Endothelial cell (in vitro differentiated cells): ENCODE results near the gene GTF2F2. TPM values are rescaled to one million over a fixed set of nuclear protein-coding genes. Genes with fewer than 3 reads are reported as not detected.
A peak's percentile ranks its signal among the peaks of the same experiment; 100 is the strongest.

Source experiments
- DNase-seq: peaks from one replicate; pipeline ENCODE4 v3.0.0; 2021; ENCODE audit warnings: low spot score
- H3K27ac Mint-ChIP-seq: one replicate; pipeline ENCODE4 v1.8.0; 2021; ENCODE audit warnings: mixed read lengths, inconsistent platforms; ENCODE audit not compliant: unreplicated experiment
- H3K27me3 Mint-ChIP-seq: one replicate; pipeline ENCODE4 v1.8.0; 2021; ENCODE audit warnings: mild to moderate bottlenecking, moderate library complexity, mixed read lengths, inconsistent platforms; ENCODE audit not compliant: unreplicated experiment
- H3K36me3 Mint-ChIP-seq: one replicate; pipeline ENCODE4 v1.8.0; 2021; ENCODE audit warnings: mild to moderate bottlenecking, low read depth, mixed read lengths, inconsistent platforms; ENCODE audit not compliant: unreplicated experiment
- H3K4me1 Mint-ChIP-seq: one replicate; pipeline ENCODE4 v1.8.0; 2021; ENCODE audit warnings: mild to moderate bottlenecking, mixed read lengths, inconsistent platforms; ENCODE audit not compliant: unreplicated experiment
- H3K4me3 Mint-ChIP-seq: one replicate; pipeline ENCODE4 v1.8.0; 2021; ENCODE audit warnings: mild to moderate bottlenecking, mixed read lengths, inconsistent platforms; ENCODE audit not compliant: unreplicated experiment
- H3K9me3 Mint-ChIP-seq: one replicate; pipeline ENCODE4 v1.8.0; 2021; ENCODE audit warnings: mixed read lengths, inconsistent platforms; ENCODE audit not compliant: unreplicated experiment
- CTCF ChIP-seq: fragments of 200-600 bp; sonication (generic); IDR thresholded peaks from one replicate; pipeline ENCODE4 v1.5.0; 2021; ENCODE audit warnings: antibody characterized with exemption; ENCODE audit not compliant: unreplicated experiment
- total RNA-seq: library from RNA; stranded (reverse); fragmentation: NEBNext Ultra II Directional; extraction: Animal tissue kit (Norgen Biotek cat#: 25700); gene quantifications from one replicate; pipeline ENCODE4 v1.2.1, GENCODE V29; 2021; ENCODE audit not compliant: unreplicated experiment

The GTF2F2 gene
- total RNA-seq, 1 donor from 2014 or later, result 13.6 TPM

DNA sequence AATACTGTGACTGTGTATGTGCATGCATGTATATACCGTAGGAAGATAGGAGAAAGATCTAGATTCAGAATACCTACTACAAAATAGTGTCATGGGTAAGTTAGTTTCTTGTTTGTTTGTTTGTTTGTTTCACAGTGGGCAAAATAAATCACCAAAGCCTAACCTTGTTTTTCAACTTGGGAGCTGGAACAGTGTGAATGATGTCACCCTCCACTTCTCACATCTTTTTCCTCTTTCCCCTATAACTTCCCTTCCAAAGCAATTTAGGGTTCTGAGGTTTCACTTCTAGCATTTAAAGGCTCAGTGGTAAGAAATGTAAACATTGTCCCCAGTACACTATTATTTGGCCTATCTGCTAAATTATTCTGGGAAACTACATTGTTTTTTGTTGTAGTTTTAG, 75.1 kb downstream of the GTF2F2 start:
- peak overlapping the region; percentile 69 for H3K27ac Mint-ChIP-seq
- H3K4me1 Mint-ChIP-seq, result peaks cover 26% of the 10 kb centered on the region
- H3K27me3 Mint-ChIP-seq, result no peaks in the 10 kb centered on the region
- DNase-seq, result no peak
- TF ChIP-seq CTCF, result no peak
- H3K36me3 Mint-ChIP-seq, result no peaks in the 10 kb centered on the region
- no peaks in the 10 kb centered on the region for H3K9me3 Mint-ChIP-seq
- no peak overlapping the region for H3K4me3 Mint-ChIP-seq

DNA sequence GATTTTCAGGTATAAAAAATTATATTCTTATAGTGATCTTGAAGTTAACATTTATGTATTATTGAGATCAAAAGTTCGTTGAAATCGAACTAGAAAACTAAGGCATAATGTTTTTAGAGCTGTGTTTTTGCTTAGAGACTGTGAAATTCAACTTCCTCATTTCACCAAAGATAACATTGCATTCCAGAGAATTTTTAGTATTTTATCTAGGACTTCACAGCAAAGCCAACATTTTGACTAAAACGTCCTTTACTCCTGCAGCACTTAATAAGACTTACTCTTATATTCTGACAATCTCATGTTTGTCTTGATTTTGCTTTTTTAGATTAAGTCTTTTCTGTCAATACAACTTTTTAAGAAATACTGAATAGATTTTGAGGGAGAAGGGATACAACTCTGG, 75.8 kb downstream of the GTF2F2 start:
- TF ChIP-seq CTCF, result no peak
- Mint-ChIP-seq H3K27ac (no peak overlapping the region), H3K4me3 (no peak overlapping the region), H3K36me3 (no peaks in the 10 kb centered on the region), H3K9me3 (no peaks in the 10 kb centered on the region), H3K27me3 (no peaks in the 10 kb centered on the region), H3K4me1 (peaks cover 33% of the 10 kb centered on the region)
- no peak for DNase-seq

DNA sequence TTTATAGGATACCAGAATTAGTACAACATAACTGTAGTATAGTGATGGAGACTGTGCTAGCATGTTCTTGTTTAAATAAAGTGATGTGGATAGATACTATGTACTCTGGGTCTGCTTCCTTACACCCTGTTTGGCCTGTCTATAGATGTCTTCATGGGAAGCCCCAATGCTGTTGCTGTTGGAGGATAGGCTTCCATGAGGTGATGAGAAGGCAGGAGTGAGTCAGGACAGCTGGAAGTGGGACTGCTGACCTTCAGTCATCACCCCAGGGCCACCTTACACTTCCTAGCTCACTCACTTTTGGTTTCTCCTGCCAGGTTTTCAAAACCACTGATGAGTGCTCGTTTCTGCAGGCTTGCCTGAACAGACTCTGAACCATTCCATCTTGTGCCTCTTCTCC, 76.3 kb downstream of the GTF2F2 start:
- Mint-ChIP-seq H3K36me3 (no peaks in the 10 kb centered on the region), H3K27me3 (peaks cover 2% of the 10 kb centered on the region), H3K4me1 (peaks cover 33% of the 10 kb centered on the region), H3K27ac (no peak overlapping the region), H3K4me3 (no peak overlapping the region), H3K9me3 (no peaks in the 10 kb centered on the region)
- TF ChIP-seq CTCF, result no peak
- no peak for DNase-seq

DNA sequence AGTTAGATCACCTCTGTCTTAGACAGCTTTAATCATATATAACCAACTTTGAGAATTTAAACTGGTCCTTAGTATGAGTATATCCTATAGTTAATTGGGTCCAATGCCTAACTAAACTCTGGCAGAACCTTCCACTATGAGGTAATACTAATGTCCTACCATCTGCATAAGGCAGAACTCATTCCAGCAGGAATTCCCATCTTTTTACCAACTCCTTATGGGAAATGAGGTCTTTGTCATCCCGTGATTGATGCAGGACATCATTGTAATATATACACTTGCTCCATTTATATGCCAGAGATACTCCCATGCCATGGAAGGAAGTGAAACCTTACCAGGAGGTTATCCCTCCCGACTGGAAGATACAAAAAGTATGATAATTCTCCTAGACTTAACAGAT, 77.7 kb downstream of the GTF2F2 start:
- no peak for TF ChIP-seq CTCF
- Mint-ChIP-seq H3K27ac (no peak overlapping the region), H3K9me3 (no peaks in the 10 kb centered on the region), H3K27me3 (peaks cover 2% of the 10 kb centered on the region), H3K36me3 (peaks cover 2% of the 10 kb centered on the region), H3K4me1 (peaks cover 33% of the 10 kb centered on the region), H3K4me3 (no peak overlapping the region)
- DNase-seq, result no peak

GRCh38 chr13:45198924-45199323, 78.6 kb downstream of the GTF2F2 start:
- peaks cover 31% of the 10 kb centered on the region for H3K4me1 Mint-ChIP-seq
- peaks cover 2% of the 10 kb centered on the region for H3K36me3 Mint-ChIP-seq
- no peak for TF ChIP-seq CTCF
- H3K9me3 Mint-ChIP-seq, result no peaks in the 10 kb centered on the region
- no peak overlapping the region for H3K4me3 Mint-ChIP-seq
- peaks cover 2% of the 10 kb centered on the region for H3K27me3 Mint-ChIP-seq
- no peak for DNase-seq
- H3K27ac Mint-ChIP-seq, result no peak overlapping the region
